IMR-90 (cell line): ENCODE data around the gene HECW1. TPM values are rescaled to one million over a fixed set of nuclear protein-coding genes. Genes with fewer than 3 reads are reported as not detected.

ENCODE experiments used
- ATAC-seq: fragments of 200-7000 bp; cut with Tn5 transposase; 2 replicates; pipeline ENCODE4 v1.9.1; 2020; ENCODE audit warnings: low read depth, mild to moderate bottlenecking, moderate library complexity
- BruUV-seq: library from RNA; stranded (reverse); fragments of 400-500 nt; replicated peaks from 2 replicates; lab custom pipeline; 2021; lab: Mats Ljungman, UMichigan
- CTCF ChIA-PET: fragments of 300-600 bp; formaldehyde crosslinking; extraction: SDS; loops from one replicate; lab custom pipeline; 2021; ENCODE audit warnings: antibody characterized with exemption; lab: Yijun Ruan, JAX
- POLR2A ChIA-PET: fragments of 300-600 bp; sonication (Branson Sonifier 250); formaldehyde crosslinking; loops from one replicate; lab custom pipeline; 2022; ENCODE audit warnings: antibody characterized with exemption; ENCODE audit not compliant: unreplicated experiment; lab: Charles Lee
- DNase-seq: peaks from one replicate; pipeline ENCODE4 v3.0.0; 2013
- H2AFZ ChIP-seq: replicated peaks from 2 replicates; pipeline ENCODE3; 2013; ENCODE audit warnings: low read length, mild to moderate bottlenecking; ENCODE audit not compliant: poor library complexity
- H2AK5ac ChIP-seq: 2 replicates; pipeline ENCODE4 v1.6.1; 2013; ENCODE audit warnings: low read depth, low read length, inconsistent platforms
- H2AK9ac ChIP-seq: replicated peaks from 2 replicates; pipeline ENCODE3; 2013; ENCODE audit warnings: mild to moderate bottlenecking, low read depth, low read length, moderate library complexity; ENCODE audit not compliant: poor library complexity
- H2BK120ac ChIP-seq: 2 replicates; pipeline ENCODE4 v1.6.1; 2013; ENCODE audit warnings: low read depth, low read length, inconsistent platforms
- H2BK15ac ChIP-seq: 3 replicates; pipeline ENCODE4 v1.6.1; 2013; ENCODE audit warnings: low read depth, low read length, inconsistent platforms
- H2BK20ac ChIP-seq: 2 replicates; pipeline ENCODE4 v1.6.1; 2013; ENCODE audit warnings: low read depth, mild to moderate bottlenecking, inconsistent platforms, low read length, moderate library complexity
- H2BK5ac ChIP-seq: 2 replicates; pipeline ENCODE4 v1.6.1; 2013; ENCODE audit warnings: mild to moderate bottlenecking, low read depth, low read length, inconsistent platforms; ENCODE audit not compliant: poor library complexity, severe bottlenecking
- H3K14ac ChIP-seq: replicated peaks from 2 replicates; pipeline ENCODE4 v1.6.1; 2013; ENCODE audit warnings: low read depth, low read length, inconsistent platforms
- H3K18ac ChIP-seq: 2 replicates; pipeline ENCODE4 v1.6.1; 2013; ENCODE audit warnings: low read depth, low read length, control low read depth
- H3K23ac ChIP-seq: 2 replicates; pipeline ENCODE4 v1.6.1; 2013; ENCODE audit warnings: low read depth, low read length, inconsistent platforms
- H3K27ac ChIP-seq: 2 replicates; pipeline ENCODE4 v1.5.1; 2013; ENCODE audit warnings: mild to moderate bottlenecking, control low read depth, low read length; ENCODE audit not compliant: insufficient read depth
- H3K27me3 ChIP-seq: 2 replicates; pipeline ENCODE4 v1.6.1; 2013; ENCODE audit warnings: low read length; ENCODE audit not compliant: control insufficient read depth, insufficient read depth
- H3K36me3 ChIP-seq: 2 replicates; pipeline ENCODE4 v1.6.1; 2013; ENCODE audit warnings: low read length, mixed read lengths; ENCODE audit not compliant: control insufficient read depth, insufficient read depth
- H3K4ac ChIP-seq: 2 replicates; pipeline ENCODE4 v1.6.1; 2013; ENCODE audit warnings: low read depth, low read length, inconsistent platforms
- H3K4me1 ChIP-seq: 2 replicates; pipeline ENCODE4 v1.6.1; 2013; ENCODE audit warnings: low read length, mixed read lengths; ENCODE audit not compliant: control insufficient read depth, insufficient read depth
- H3K4me2 ChIP-seq: 2 replicates; pipeline ENCODE4 v1.6.1; 2013; ENCODE audit warnings: low read depth, mild to moderate bottlenecking, control low read depth, low read length, moderate library complexity
- H3K4me3 ChIP-seq: 2 replicates; pipeline ENCODE4 v1.5.1; 2013; ENCODE audit warnings: low read depth, mild to moderate bottlenecking, control low read depth, low read length, moderate library complexity; ENCODE audit not compliant: insufficient read depth
- H3K56ac ChIP-seq: 2 replicates; pipeline ENCODE4 v1.6.1; 2013; ENCODE audit warnings: low read length, inconsistent platforms; ENCODE audit not compliant: insufficient read depth; ENCODE audit errors: extremely low read depth
- H3K79me1 ChIP-seq, 2 experiments: 2 replicates each; pipeline ENCODE4 v1.6.1; 2013; ENCODE audit warnings: low read length in 2 of 2, inconsistent platforms in 1 of 2, low read depth in 1 of 2
- H3K9ac ChIP-seq: 2 replicates; pipeline ENCODE4 v1.6.1; 2013; ENCODE audit warnings: low read depth, low read length, control low read depth
- H3K9me1 ChIP-seq: 2 replicates; pipeline ENCODE4 v1.6.1; 2013; ENCODE audit warnings: low read length, inconsistent platforms; ENCODE audit not compliant: insufficient read depth
- H3K9me3 ChIP-seq: 2 replicates; pipeline ENCODE4 v1.6.1; 2013; ENCODE audit warnings: low read length; ENCODE audit not compliant: control insufficient read depth, insufficient read depth
- H4K20me1 ChIP-seq: 2 replicates; pipeline ENCODE4 v1.6.1; 2013; ENCODE audit warnings: low read length, inconsistent platforms; ENCODE audit not compliant: insufficient read depth
- H4K5ac ChIP-seq: 2 replicates; pipeline ENCODE4 v1.6.1; 2013; ENCODE audit warnings: mild to moderate bottlenecking, low read depth, low read length, control low read depth
- H4K8ac ChIP-seq, 2 experiments: 2 replicates each; pipeline ENCODE4 v1.6.1; 2013; ENCODE audit warnings: low read depth in 2 of 2, low read length in 2 of 2, control low read depth in 1 of 2, inconsistent platforms in 1 of 2
- H4K91ac ChIP-seq: 2 replicates; pipeline ENCODE4 v1.6.1; 2013; ENCODE audit warnings: low read depth, low read length, inconsistent platforms; ENCODE audit not compliant: insufficient read depth
- BHLHE40 ChIP-seq: fragments of 150-350 bp; IDR thresholded peaks from 2 replicates; pipeline ENCODE4 v1.6.1; 2016; ENCODE audit warnings: mild to moderate bottlenecking, low read depth, low read length
- CHD1 ChIP-seq: IDR thresholded peaks from 2 replicates; pipeline ENCODE4 v1.6.1; 2012; ENCODE audit warnings: low read depth, low read length, improper control_type of control experiment
- FOS ChIP-seq: fragments of 150-350 bp; IDR thresholded peaks from 2 replicates; pipeline ENCODE4 v1.6.1; 2016; ENCODE audit warnings: low read depth, low read length
- MXI1 ChIP-seq: IDR thresholded peaks from 2 replicates; pipeline ENCODE4 v1.6.1; 2012; ENCODE audit warnings: low read depth, mild to moderate bottlenecking, low read length, moderate library complexity, borderline replicate concordance
- NFE2L2 ChIP-seq: fragments of 150-350 bp; IDR thresholded peaks from 2 replicates; pipeline ENCODE4 v1.6.1; 2016; ENCODE audit warnings: low read depth, mild to moderate bottlenecking, low read length
- RCOR1 ChIP-seq: IDR thresholded peaks from 2 replicates; pipeline ENCODE4 v1.6.1; 2012; ENCODE audit warnings: mild to moderate bottlenecking, low read length, improper control_type of control experiment; ENCODE audit not compliant: insufficient replicate concordance
- SMC3 ChIP-seq: fragments of 150-350 bp; IDR thresholded peaks from 2 replicates; pipeline ENCODE4 v1.6.1; 2016; ENCODE audit warnings: low read depth, mild to moderate bottlenecking, antibody characterized with exemption, low read length, moderate library complexity
- USF2 ChIP-seq: fragments of 150-350 bp; IDR thresholded peaks from 2 replicates; pipeline ENCODE4 v1.6.1; 2017; ENCODE audit warnings: mild to moderate bottlenecking, antibody characterized with exemption, low read length, low read depth
- WGBS, 2 experiments: methylation state at CpG; one replicate each; pipeline versions ENCODE4 v1.1.5 to v1.1.7; 2013; ENCODE audit warnings: missing lambda C conversion rate in 2 of 2; ENCODE audit not compliant: insufficient read length in 1 of 2; ENCODE audit errors: extremely low coverage in 2 of 2; 5-methylcytosine and 5-hydroxymethylcytosine counted together
- dilution Hi-C: fragments of 300-500 bp; cut with HindIII; formaldehyde crosslinking; loops from one replicate; pipeline ENCODE4 v1.14.3; 2018; ENCODE audit warnings: low sequenced_read_pairs; ENCODE audit not compliant: unreplicated experiment
- in situ Hi-C: fragments of 300-500 bp; cut with MboI; formaldehyde crosslinking; loops from 3 replicates; pipeline ENCODE4 v1.14.3; 2019; ENCODE audit warnings: low sequenced_read_pairs, inconsistent platforms, mixed read lengths
- intact Hi-C: fragments of 100-400 bp; cut with micrococcal nuclease; formaldehyde crosslinking; loops from 2 replicates; pipeline ENCODE4 v1.10.0; 2022
- polyA plus RNA-seq, 3 experiments: library from polyadenylated mRNA; depleted of rRNA; stranded (reverse); fragments of >200 nt; gene quantifications; 2 replicates each; pipeline ENCODE4 v1.2.3, GENCODE V29; 2012; ENCODE audit warnings: low replicate concordance in 1 of 3
- total RNA-seq: library from RNA; depleted of rRNA; stranded (reverse); fragments of >200 nt; gene quantifications from 2 replicates; pipeline ENCODE4 v1.2.3, GENCODE V29; 2012
- TF ChIP-seq, protein P1 (sequence below): fragments of 150-350 bp; IDR thresholded peaks from 2 replicates; pipeline ENCODE4 v1.6.1; 2016; ENCODE audit warnings: low read depth, mild to moderate bottlenecking, low read length, moderate library complexity, borderline replicate concordance

Gene HECW1
- total and polyA plus RNA-seq, 2 of the 4 experiments (the other 2 are of a cell fraction): 0.56 to 1.3 TPM

- no peak overlapping the region for H2BK20ac ChIP-seq
- peak; percentile 20 for DNase-seq
- H3K36me3 ChIP-seq: no peaks in the 10 kb centered on the region
- no peak overlapping the region for H3K4ac ChIP-seq
- peaks cover 2% of the 10 kb centered on the region for H3K4me1 ChIP-seq
- no TSS peak for BruUV-seq
- H4K91ac ChIP-seq: no peak overlapping the region
- ChIA-PET CTCF (no interaction called here), POLR2A (no interaction called here)
- in situ Hi-C loops (no loop called here), dilution Hi-C loops (no loop called here), intact Hi-C loops (no loop called here)
- H3K27ac ChIP-seq: no peak overlapping the region
- no peaks in the 10 kb centered on the region; the same call in 1 of the 2 replicates for H3K27me3 ChIP-seq
- no peak overlapping the region for H3K18ac ChIP-seq
- no peaks in the 10 kb centered on the region for H3K9me3 ChIP-seq
- no peak overlapping the region for H2AK5ac ChIP-seq
- no peak overlapping the region for H3K56ac ChIP-seq
- H4K20me1 ChIP-seq: no peaks in the 10 kb centered on the region
- no peak overlapping the region for H2BK15ac ChIP-seq
- no peak overlapping the region for H3K9ac ChIP-seq
- H3K14ac ChIP-seq: no peak overlapping the region
- no peaks in the 10 kb centered on the region for H3K79me1 ChIP-seq
- H2AK9ac ChIP-seq: no peak overlapping the region
- no CpG with 5 or more reads among the region's 2 CpGs for WGBS, 2 experiments
- ATAC-seq: no peak
- no peak overlapping the region for H4K5ac ChIP-seq
- TF ChIP-seq, protein P1, sequence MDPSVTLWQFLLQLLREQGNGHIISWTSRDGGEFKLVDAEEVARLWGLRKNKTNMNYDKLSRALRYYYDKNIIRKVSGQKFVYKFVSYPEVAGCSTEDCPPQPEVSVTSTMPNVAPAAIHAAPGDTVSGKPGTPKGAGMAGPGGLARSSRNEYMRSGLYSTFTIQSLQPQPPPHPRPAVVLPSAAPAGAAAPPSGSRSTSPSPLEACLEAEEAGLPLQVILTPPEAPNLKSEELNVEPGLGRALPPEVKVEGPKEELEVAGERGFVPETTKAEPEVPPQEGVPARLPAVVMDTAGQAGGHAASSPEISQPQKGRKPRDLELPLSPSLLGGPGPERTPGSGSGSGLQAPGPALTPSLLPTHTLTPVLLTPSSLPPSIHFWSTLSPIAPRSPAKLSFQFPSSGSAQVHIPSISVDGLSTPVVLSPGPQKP: no peak
- TF ChIP-seq RCOR1: no peak
- no peak for TF ChIP-seq NFE2L2
- TF ChIP-seq CHD1: no peak
- TF ChIP-seq BHLHE40: no peak
- TF ChIP-seq USF2: no peak
- TF ChIP-seq MXI1: no peak
- TF ChIP-seq FOS: no peak
- TF ChIP-seq SMC3: no peak
- H3K23ac ChIP-seq: no peak overlapping the region
- H4K8ac ChIP-seq: no peak overlapping the region
- H2BK5ac ChIP-seq: no peak overlapping the region
- H3K4me3 ChIP-seq: no peak overlapping the region
- no peak overlapping the region for H2BK120ac ChIP-seq
- H2AFZ ChIP-seq: no peak overlapping the region
- H3K4me2 ChIP-seq: no peak overlapping the region
- 0 out of 2 replicates have a peak, but pooled peaks cover 3% of the 10 kb centered on the region for H3K9me1 ChIP-seq
Measured at GRCh38 chr7:43139137-43139536, 26.7 kb downstream of the HECW1 start.
